GM10248 (cell line): ENCODE measurements around the gene CCP110.

Source experiments
- CTCF ChIA-PET: fragments of 300-600 bp; sonication (Branson Sonifier 250); formaldehyde crosslinking; extraction: SDS; loops from one replicate; lab custom pipeline; 2021; ENCODE audit warnings: antibody characterized with exemption; lab: Yijun Ruan, JAX
- POLR2A ChIA-PET: fragments of 350-650 bp; sonication (Branson Sonifier 250); formaldehyde crosslinking; extraction: SDS; loops from one replicate; lab custom pipeline; 2020; ENCODE audit warnings: antibody characterized with exemption; lab: Yijun Ruan, JAX
- DNase-seq: peaks from one replicate; pipeline ENCODE4 v3.0.0; 2012; ENCODE audit errors: extremely low spot score
- CTCF ChIP-seq: IDR thresholded peaks from 2 replicates; pipeline ENCODE4 v1.5.1; 2012; ENCODE audit warnings: mild to moderate bottlenecking, low read depth; ENCODE audit errors: extremely low read depth, missing control alignments, control extremely low read depth

Gene CCP110

GRCh38 chr16:19560078-19560477, 36.3 kb downstream of the CCP110 start:
- ChIA-PET POLR2A (no interaction called here), CTCF (interaction anchor here (1.1 to 1.5 kb wide), 2 partner anchors 9 to 327 kb away, joined by 3 to 4 read pairs; no protein-coding TSS in a partner anchor)
- TF ChIP-seq CTCF = no peak
- DNase-seq = no peak

DNA sequence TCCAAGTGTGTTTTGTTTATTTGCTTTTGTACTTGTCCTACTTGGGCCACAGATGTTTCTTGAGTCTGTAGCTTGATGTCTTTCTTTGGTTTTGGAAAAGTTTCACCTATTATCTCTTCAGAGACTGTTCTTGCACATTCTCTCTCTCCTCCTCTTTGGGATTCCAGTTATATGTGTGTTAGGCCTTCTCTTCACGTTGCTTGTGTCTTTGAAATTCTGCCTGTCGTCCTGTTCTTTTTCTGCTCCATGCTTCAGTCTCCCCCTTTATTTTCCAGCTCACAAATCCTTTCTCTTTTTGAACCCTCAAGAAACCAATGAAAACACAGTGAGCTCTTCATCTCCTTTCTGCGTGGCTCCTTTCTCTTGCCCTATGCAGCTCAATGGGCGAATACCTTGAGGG, 39.6 kb downstream of the CCP110 start:
- TF ChIP-seq CTCF = no peak
- CTCF ChIA-PET = interaction anchor here (0.7 to 1.4 kb wide), 5 partner anchors 8 to 328 kb away, joined by 3 to 7 read pairs (median 3); partner anchors contain the start of genes GPRC5B and VPS35L
- POLR2A ChIA-PET = no interaction called here
- no peak for DNase-seq

DNA sequence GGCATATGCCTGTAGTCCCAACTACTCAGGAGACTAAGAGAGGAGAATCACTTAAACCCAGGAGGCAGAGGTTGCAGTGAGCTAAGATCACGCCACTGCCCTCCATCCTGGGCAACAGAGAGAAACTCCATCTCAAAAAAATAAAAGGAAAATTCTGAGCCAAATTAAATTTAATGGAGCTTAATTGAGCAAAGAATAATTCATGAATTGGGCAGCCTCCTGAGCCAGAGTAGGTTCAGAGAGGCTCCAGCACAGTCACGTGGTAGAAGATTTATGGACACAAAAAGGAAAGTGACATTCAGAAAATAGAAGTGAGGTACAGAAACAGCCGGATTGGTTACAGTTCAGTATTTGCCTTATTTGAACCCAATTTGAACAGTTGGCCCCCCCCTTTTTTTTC, 42.6 kb downstream of the CCP110 start:
- DNase-seq = no peak
- ChIA-PET POLR2A (no interaction called here), CTCF (interaction anchor here (1.2 kb wide), 1 partner anchor 10 kb away, joined by 3 read pairs; no protein-coding TSS in a partner anchor)
- no peak for TF ChIP-seq CTCF

GRCh38 chr16:19567560-19567959, 43.8 kb downstream of the CCP110 start:
- POLR2A ChIA-PET = no interaction called here
- no peak for DNase-seq
- no peak for TF ChIP-seq CTCF
- CTCF ChIA-PET = interaction anchor here (1.4 kb wide), 1 partner anchor 10 kb away, joined by 5 read pairs; no protein-coding TSS in a partner anchor

DNA sequence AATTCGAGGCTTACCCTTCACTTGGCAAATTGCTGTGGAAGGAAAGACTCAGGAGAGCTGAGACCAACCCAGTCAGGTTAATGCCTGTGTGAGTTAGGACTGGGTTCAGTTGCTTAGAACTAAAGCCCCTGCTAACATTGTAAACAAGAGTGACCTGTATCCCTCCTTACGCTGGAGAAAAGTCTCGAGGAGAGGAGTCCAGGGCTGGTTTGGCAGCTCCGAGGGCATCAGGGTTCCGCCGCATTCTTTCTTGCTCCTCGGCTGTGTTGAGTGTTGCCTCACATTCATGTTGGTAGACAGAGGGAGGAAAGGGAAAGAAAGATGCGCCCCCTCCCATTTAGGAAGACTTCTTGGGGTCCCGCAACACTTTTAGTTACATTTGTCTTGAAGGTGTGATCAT, 50.3 kb downstream of the CCP110 start:
- ChIA-PET CTCF (interaction anchor here (1.3 kb wide), 1 partner anchor 313 kb away, joined by 3 read pairs; no protein-coding TSS in a partner anchor), POLR2A (interaction anchor here (0.5 kb wide), 1 partner anchor 297 kb away, joined by 8 read pairs; no protein-coding TSS in a partner anchor)
- no peak for DNase-seq
- TF ChIP-seq CTCF = no peak

DNA sequence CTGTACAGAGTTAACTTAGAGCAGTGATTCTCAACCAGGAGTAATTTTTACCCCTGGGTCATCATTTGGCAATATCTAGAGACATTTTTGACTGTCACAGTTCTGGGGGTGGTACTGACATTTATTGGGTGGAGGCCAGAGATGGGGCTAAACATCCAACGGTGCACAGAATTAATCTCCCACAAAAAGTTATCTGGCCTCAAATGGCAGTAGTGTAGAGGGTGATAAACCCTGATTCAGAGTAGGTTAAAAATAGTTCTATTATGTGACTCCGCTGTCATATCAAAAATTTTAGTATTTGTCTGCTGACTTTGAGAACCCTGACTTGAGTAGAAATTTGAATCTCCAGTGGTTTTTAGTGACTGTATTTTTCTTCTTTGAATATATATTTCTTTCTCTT, 50.9 kb downstream of the CCP110 start:
- TF ChIP-seq CTCF = no peak
- no peak for DNase-seq
- ChIA-PET CTCF (no interaction called here), POLR2A (no interaction called here)
